Activated CD4-positive, alpha-beta memory T cell treated with anti-CD3 and anti-CD28 coated beads, Interleukin-2, amount 10 ng/mL, durations not matched to agents 7 days and 5 days (primary cell): ENCODE results near the gene GRPEL1. TPM values are rescaled to one million over a fixed set of nuclear protein-coding genes. Genes with fewer than 3 reads are reported as not detected.

Experiments
- CTCF ChIA-PET: fragments of 350-600 bp; sonication (Branson Sonifier 250); formaldehyde crosslinking; loops from one replicate; lab custom pipeline; 2021; ENCODE audit warnings: antibody characterized with exemption, inconsistent platforms; lab: Charles Lee
- POLR2A ChIA-PET: fragments of 350-600 bp; sonication (Branson Sonifier 250); formaldehyde crosslinking; loops from one replicate; lab custom pipeline; 2021; ENCODE audit warnings: antibody characterized with exemption; lab: Charles Lee
- DNase-seq: peaks from one replicate; pipeline ENCODE4 v3.0.0-alpha.2; 2020
- H3K27ac Mint-ChIP-seq: one replicate; pipeline ENCODE4 v1.8.0; 2021; ENCODE audit warnings: mild to moderate bottlenecking, mixed read lengths
- H3K27me3 Mint-ChIP-seq: one replicate; pipeline ENCODE4 v1.8.0; 2021; ENCODE audit warnings: mixed read lengths
- H3K36me3 Mint-ChIP-seq: one replicate; pipeline ENCODE4 v1.8.0; 2021; ENCODE audit warnings: low read depth, mixed read lengths
- H3K4me1 Mint-ChIP-seq: one replicate; pipeline ENCODE4 v1.8.0; 2021; ENCODE audit warnings: mixed read lengths
- H3K4me3 Mint-ChIP-seq: one replicate; pipeline ENCODE4 v1.8.0; 2021; ENCODE audit warnings: mild to moderate bottlenecking, mixed read lengths
- H3K9me3 Mint-ChIP-seq: one replicate; pipeline ENCODE4 v1.8.0; 2021; ENCODE audit warnings: mixed read lengths
- total RNA-seq, 2 experiments: library from RNA; stranded (reverse); gene quantifications; one replicate each; pipeline ENCODE4 v1.2.3, GENCODE V29; 2021

Gene GRPEL1
- total RNA-seq, 2 experiments from 2014 or later, result 39.8 to 40.0 TPM

DNA sequence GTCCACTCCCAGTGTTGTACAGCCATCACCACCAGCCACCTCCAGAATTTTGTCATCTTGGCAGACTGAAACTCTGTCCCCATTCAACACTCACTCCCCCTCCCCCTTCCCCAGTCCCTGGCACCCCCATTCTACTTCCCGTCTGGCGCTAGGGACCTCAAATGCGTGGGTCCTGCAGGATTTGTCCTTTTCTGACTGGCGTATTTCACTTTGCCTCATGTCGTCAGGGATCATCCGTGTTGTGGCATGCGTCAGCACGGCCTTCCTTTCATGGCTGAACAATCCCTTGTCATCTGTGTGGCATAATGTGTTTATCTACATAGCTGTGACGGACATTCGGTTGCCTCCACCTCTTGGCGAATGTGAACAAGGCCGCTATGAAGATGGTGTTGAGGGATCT, 19.2 kb downstream of the GRPEL1 start:
- ChIA-PET POLR2A (interaction anchor here (11.9 kb wide), 1 partner anchor 19 kb away, joined by 187 read pairs; the partner anchor contains the start of gene GRPEL1), CTCF (no interaction called here)
- no peaks in the 10 kb centered on the region for H3K9me3 Mint-ChIP-seq
- H3K4me3 Mint-ChIP-seq, result no peak overlapping the region
- H3K4me1 Mint-ChIP-seq, result peaks cover 56% of the 10 kb centered on the region
- no peaks in the 10 kb centered on the region for H3K27me3 Mint-ChIP-seq
- DNase-seq, result no peak
- no peak overlapping the region for H3K27ac Mint-ChIP-seq
- peaks cover 24% of the 10 kb centered on the region for H3K36me3 Mint-ChIP-seq

DNA sequence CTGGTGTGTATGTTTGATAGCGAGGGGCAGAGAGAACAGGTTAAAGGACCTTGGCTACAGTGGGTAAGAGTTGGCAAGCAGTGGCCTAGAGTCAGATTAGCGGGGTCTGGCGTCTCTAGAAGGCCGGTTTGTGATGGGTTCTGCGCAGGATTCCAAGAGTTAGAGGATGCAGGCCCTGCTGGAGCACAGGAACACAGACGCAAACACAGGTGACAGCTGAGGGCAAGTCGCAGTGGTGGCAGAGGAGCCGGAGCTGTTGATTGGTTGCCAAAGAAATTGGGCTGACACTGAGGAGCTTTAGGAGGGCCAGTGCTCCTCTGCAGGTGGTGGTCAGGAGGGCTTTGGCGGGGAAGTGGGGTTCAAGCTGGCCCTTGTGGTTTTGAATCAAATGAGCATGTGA, 20.9 kb downstream of the GRPEL1 start:
- no peak overlapping the region for H3K27ac Mint-ChIP-seq
- POLR2A ChIA-PET, result interaction anchor here (1.3 to 11.9 kb wide), 3 partner anchors 11 to 357 kb away, joined by 3 to 187 read pairs (median 3); partner anchors contain the start of gene GRPEL1

DNA sequence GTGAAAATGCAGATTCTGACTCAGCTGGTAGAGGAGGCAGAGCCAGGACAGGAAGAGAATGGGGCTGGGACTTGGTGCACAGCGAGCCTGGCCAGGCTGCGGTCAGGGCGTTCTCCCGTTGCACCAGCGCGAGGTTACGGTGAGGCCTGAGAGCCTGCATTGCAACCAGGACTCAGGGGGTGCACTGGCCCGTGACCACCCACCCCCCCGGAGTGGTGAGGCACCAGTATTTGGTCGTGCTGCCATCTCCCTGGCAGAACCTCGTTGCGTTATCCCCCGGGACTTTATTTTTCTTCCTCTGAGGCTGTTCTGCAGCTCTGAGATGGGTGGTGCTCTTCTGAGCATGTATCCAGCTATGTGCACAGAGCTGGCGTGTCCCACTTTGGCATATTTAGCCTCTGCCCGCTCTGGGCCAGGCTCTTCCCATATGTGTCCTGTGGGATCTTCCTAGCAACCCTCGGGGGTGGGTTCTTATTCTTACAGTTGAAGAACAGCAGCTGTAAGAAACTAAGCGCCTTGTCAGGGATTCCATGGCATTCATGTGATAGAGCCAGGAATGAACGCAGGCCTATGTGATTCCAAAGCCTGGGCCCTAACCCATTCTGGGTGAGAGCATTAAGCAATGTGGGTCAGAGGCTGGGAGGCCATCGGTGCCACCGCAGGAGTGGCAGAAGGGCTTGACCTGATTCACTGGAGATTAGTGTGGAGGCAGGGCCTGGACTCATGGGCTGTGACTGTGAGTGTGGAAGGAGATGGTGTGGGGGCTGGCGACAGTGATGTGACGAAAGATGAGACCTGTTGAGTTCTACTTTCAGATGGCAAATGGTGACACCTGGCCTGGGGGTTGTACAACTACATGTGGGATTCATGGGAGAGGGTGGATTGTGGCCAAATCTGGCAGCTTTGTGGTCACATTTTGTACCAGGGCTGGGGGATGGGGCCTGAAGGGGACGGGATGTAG, 21.6 kb downstream of the GRPEL1 start:
- Mint-ChIP-seq H3K9me3 (no peaks in the 10 kb centered on the region), H3K27me3 (peaks cover 10% of the 10 kb centered on the region), H3K36me3 (peaks cover 26% of the 10 kb centered on the region), H3K4me3 (no peak overlapping the region), H3K4me1 (peaks cover 57% of the 10 kb centered on the region), H3K27ac (peak overlapping the region; percentile 19)
- POLR2A ChIA-PET, result interaction anchor here (1.1 to 11.9 kb wide), 4 partner anchors 13 to 405 kb away, joined by 3 to 187 read pairs (median 4); partner anchors contain the start of genes GRPEL1 and MRFAP1
- CTCF ChIA-PET, result interaction anchor here (1.3 to 7.0 kb wide), 3 partner anchors 23 to 72 kb away, joined by 3 to 127 read pairs (median 4); partner anchors contain the start of gene GRPEL1
- no peak for DNase-seq

More for the DNA sequence above, 20.9 kb downstream of the GRPEL1 start:
- no peak for DNase-seq
- CTCF ChIA-PET, result interaction anchor here (1.1 kb wide), 1 partner anchor 20 kb away, joined by 5 read pairs; no protein-coding TSS in a partner anchor
- no peak overlapping the region for H3K4me3 Mint-ChIP-seq
- peaks cover 4% of the 10 kb centered on the region for H3K27me3 Mint-ChIP-seq
- H3K4me1 Mint-ChIP-seq, result peaks cover 51% of the 10 kb centered on the region
- H3K9me3 Mint-ChIP-seq, result no peaks in the 10 kb centered on the region
- peaks cover 26% of the 10 kb centered on the region for H3K36me3 Mint-ChIP-seq

DNA sequence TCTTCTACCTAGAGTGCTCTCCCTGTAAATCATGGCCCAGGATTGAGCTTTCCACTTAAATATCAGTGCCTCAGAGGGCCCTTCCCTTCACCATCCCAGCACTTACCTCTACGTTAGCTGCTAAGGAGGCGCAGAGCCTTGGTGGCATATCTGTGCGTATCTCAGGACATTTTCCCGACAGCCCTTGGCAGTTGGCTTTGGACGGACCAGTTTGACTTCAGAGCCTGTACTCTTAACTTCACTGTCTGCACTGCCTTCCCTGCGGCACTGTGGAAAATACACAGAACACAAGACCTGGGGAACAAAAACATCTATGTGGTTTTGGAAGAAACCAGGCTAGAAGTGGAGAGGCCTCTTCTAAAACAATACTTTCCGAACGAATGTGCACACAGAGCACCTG, 22.3 kb downstream of the GRPEL1 start:
- CTCF ChIA-PET, result interaction anchor here (0.7 to 7.0 kb wide), 5 partner anchors 13 to 71 kb away, joined by 3 to 127 read pairs (median 4); partner anchors contain the start of gene GRPEL1
- Mint-ChIP-seq H3K4me1 (peaks cover 57% of the 10 kb centered on the region), H3K27ac (peak overlapping the region; percentile 19), H3K4me3 (peak overlapping the region; percentile 31), H3K27me3 (peaks cover 10% of the 10 kb centered on the region), H3K36me3 (peaks cover 26% of the 10 kb centered on the region), H3K9me3 (no peaks in the 10 kb centered on the region)
- no peak for DNase-seq
- POLR2A ChIA-PET, result interaction anchor here (0.6 to 11.9 kb wide), 8 partner anchors 9 to 405 kb away, joined by 3 to 187 read pairs (median 8); partner anchors contain the start of genes GRPEL1 and MRFAP1

DNA sequence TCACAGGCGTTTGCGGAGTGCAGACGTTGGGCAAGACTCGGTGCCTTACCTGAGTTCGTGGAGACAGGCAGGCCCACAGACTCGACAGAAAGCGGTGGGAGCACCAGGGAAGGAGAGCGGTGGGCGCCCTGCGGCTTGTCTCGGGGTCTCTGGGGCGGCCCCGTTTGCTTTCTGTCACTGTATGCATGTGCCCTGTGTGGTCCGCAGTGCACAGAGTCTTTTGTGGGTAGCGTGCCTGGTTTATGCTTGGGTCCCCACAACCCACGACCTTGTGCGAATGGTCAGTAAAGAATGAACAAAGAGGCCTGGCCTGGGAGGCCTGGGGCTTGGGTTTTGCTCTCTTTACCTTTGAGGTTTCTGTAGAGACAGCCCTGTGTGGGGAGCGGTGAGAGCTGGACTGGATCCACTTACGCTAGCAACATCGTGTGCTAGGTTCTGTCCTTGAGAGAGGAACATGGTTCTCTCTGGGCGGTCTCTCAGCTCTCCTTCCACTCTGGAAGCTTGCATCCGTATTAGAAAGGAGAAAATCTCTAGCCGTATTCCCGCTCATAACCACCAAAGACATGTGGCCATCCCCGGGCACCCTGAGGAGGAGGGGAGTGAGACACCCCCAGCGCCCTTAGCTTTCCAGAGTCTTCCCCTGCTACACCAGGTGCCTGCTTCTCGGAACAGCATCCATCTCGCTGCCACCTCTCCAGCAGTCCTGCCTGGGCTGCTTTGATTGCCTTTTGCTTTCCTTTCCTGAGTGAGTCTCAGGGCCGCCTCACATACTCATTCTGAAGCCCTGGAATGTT, 23.5 kb downstream of the GRPEL1 start:
- DNase-seq, result no peak
- H3K27me3 Mint-ChIP-seq, result peaks cover 10% of the 10 kb centered on the region
- peaks cover 26% of the 10 kb centered on the region for H3K36me3 Mint-ChIP-seq
- H3K9me3 Mint-ChIP-seq, result no peaks in the 10 kb centered on the region
- H3K4me3 Mint-ChIP-seq, result peak overlapping the region; percentile 90
- peak overlapping the region; percentile 77 for H3K27ac Mint-ChIP-seq
- CTCF ChIA-PET, result interaction anchor here (0.8 to 7.0 kb wide), 13 partner anchors 9 to 326 kb away, joined by 3 to 127 read pairs (median 5); partner anchors contain the start of genes GRPEL1 and TBC1D14
- H3K4me1 Mint-ChIP-seq, result peaks cover 55% of the 10 kb centered on the region
- POLR2A ChIA-PET, result interaction anchor here (0.6 to 11.9 kb wide), 18 partner anchors 10 to 404 kb away, joined by 3 to 187 read pairs (median 7); partner anchors contain the start of genes GRPEL1, MRFAP1 and TBC1D14

DNA sequence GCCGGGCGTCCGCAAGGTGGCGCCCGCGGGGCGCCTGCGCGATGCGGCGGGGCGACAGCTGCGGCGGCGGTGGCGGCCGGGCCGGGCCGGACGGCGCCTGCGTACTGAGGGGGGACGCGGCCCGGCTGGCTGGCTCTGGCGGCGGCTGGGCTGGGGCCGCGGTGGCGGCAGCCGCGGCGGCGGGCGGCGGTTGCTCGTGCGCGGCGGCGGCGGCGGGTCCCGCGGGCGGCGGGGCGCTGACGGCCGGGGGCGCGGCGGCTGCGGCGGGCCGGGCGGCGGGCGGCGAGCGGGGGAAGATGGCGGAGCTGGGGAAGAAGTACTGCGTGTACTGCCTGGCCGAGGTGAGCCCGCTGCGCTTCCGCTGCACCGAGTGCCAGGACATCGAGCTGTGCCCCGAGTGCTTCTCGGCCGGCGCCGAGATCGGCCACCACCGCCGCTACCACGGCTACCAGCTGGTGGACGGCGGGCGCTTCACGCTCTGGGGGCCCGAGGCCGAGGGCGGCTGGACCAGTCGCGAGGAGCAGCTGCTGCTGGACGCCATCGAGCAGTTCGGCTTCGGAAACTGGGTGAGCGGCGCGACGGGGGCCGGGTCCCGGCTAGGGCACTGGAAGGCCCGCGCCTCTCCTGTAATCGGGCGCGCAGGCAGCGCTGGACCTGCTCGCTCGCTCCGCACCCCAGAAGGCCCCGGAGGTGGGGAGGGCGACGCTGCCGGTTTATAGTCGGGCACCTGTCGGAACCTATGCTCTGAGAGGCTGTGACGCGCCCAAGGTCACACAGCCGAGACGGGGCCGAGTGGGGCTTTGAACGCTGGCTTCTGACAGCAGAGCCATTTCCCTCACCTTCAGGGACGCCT, 24.4 kb downstream of the GRPEL1 start, which contains the start of gene TADA2B:
Gene TADA2B (plus strand): TSS at position 89 of the 853 bp plus-strand sequence. CDS start 208 bp downstream, at position 297.
- CTCF ChIA-PET, result interaction anchor here (0.6 to 7.0 kb wide), 28 partner anchors 9 to 326 kb away, joined by 3 to 127 read pairs (median 5); partner anchors contain the start of genes GRPEL1 and TBC1D14
- Mint-ChIP-seq H3K4me3 (peak within 1 kb of the TSS; percentile 94), H3K36me3 (peaks cover 22% of the 10 kb centered on the region), H3K9me3 (no peaks in the 10 kb centered on the region), H3K27me3 (peaks cover 10% of the 10 kb centered on the region), H3K4me1 (peaks cover 50% of the 10 kb centered on the region), H3K27ac (peak within 1 kb of the TSS; percentile 78)
- DNase-seq, result peak; percentile 61
- POLR2A ChIA-PET, result interaction anchor here (0.6 to 11.9 kb wide), 20 partner anchors 11 to 403 kb away, joined by 3 to 187 read pairs (median 6); partner anchors contain the start of genes GRPEL1, MRFAP1 and TBC1D14

DNA sequence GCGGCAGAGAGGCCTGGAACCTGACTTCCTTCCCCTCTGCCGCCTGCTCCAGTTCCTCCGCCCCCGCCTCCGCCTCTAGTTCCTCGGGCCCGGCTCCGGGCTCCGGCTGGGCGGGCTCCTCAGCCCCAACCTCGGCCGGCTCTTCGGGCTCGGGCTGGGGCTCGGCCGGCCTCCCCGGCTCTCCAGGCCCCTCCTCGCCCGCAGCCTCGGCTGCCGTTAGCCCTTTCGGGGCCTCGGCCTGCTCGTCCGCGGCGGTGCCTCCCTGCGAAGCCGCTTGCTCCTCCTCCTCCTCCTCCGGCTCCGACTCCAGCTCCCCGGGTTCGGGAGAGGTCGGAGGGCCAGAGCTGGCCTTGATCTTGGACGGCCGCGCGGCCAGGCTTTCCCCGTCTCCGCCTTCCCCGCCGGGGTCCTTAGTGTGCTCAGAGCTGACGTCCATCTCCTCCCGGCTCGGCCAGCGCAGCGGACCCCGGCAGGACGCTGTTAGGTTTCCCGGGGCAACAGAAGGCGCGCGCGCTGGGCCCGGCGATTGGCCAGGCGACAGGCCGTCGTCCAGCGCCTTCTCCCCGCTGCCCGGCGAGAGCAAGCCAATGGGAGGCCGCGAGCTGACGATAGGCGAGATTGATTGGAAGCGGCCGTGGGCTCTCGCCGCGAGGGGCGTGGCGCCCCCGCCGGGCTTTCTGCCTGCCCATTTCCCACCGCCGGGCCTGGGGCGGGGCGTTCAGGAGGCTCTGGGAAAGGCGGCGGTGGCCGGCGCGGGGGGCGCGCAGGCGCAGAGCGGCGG, 25.2 kb downstream of the GRPEL1 start:
- peaks cover 10% of the 10 kb centered on the region for H3K27me3 Mint-ChIP-seq

DNA sequence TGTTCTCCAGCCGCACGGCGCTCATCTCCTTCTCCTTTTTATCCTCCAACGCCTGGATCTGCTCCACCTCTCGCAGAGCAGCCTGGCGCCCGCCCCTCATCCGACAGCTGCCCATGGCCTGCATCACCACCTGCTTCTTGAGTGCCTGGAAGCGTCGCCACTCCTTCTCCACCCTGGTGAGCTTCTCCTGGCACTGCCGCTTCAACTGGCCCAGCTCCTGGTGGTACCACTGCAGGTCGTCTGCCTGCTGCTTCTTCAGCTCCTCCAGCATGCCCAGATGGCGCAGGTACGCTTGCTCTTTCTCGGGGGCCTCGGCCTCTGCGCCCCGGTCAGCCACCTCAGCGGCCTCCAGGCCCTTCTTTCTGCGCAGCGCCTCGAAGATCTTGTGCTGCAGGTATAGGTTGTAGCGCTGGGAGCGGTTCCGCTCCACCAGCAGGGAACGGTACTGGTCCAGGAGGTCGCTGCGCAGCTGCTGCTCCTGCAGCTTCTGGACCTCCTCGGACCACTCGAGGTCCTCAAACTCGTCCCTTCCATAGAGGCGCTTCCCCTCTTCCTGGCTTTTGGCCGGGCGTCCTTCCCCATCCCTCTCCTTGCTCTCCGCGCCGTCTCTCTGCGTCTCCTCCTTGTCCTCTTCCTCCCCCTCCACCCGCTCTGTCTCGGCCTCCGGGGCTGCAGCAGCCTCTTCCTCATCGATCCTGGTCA, 25.9 kb downstream of the GRPEL1 start:
- peak overlapping the region; percentile 35 for H3K27ac Mint-ChIP-seq
- peaks cover 10% of the 10 kb centered on the region for H3K27me3 Mint-ChIP-seq
- DNase-seq, result no peak
- H3K4me3 Mint-ChIP-seq, result peak overlapping the region; percentile 72
- ChIA-PET POLR2A (interaction anchor here (0.7 to 11.9 kb wide), 12 partner anchors 17 to 401 kb away, joined by 3 to 187 read pairs (median 8); partner anchors contain the start of genes GRPEL1, MRFAP1 and TBC1D14), CTCF (interaction anchor here (0.7 to 7.0 kb wide), 20 partner anchors 13 to 324 kb away, joined by 3 to 127 read pairs (median 6); partner anchors contain the start of genes GRPEL1 and TBC1D14)
- peaks cover 43% of the 10 kb centered on the region for H3K4me1 Mint-ChIP-seq
- peaks cover 19% of the 10 kb centered on the region for H3K36me3 Mint-ChIP-seq
- no peaks in the 10 kb centered on the region for H3K9me3 Mint-ChIP-seq

More for the DNA sequence above, 25.2 kb downstream of the GRPEL1 start:
- POLR2A ChIA-PET, result interaction anchor here (0.8 to 11.9 kb wide), 16 partner anchors 11 to 402 kb away, joined by 3 to 187 read pairs (median 8); partner anchors contain the start of genes GRPEL1, MRFAP1 and TBC1D14
- Mint-ChIP-seq H3K4me3 (peak overlapping the region; percentile 94), H3K4me1 (peaks cover 50% of the 10 kb centered on the region), H3K9me3 (no peaks in the 10 kb centered on the region), H3K27ac (peak overlapping the region; percentile 78), H3K36me3 (peaks cover 22% of the 10 kb centered on the region)
- CTCF ChIA-PET, result interaction anchor here (0.6 to 7.0 kb wide), 31 partner anchors 8 to 325 kb away, joined by 3 to 127 read pairs (median 4); partner anchors contain the start of genes GRPEL1 and TBC1D14
- DNase-seq, result peak; percentile 96

DNA sequence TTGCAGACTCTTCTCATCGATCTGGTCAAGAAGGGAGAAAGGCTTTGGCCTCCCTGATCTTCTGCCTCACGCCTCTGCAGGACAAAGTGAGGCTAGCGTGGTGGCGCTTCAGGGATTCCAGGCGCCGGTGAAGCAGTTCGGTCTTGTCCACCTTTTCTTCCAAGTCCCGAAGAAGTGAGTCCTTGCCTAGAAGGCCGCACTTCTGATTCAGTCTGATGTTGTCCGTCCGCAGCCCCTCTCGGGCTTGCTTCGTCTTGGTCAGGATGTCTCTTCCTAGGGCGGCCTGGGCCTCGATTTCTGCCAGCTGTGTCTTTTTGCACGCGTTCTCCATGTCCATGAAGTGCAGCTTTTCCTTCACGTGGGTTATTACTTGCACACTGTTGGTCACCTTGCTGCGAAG, 26.6 kb downstream of the GRPEL1 start:
- Mint-ChIP-seq H3K4me1 (peaks cover 36% of the 10 kb centered on the region), H3K36me3 (peaks cover 13% of the 10 kb centered on the region), H3K9me3 (no peaks in the 10 kb centered on the region), H3K27me3 (peaks cover 10% of the 10 kb centered on the region), H3K4me3 (peak overlapping the region; percentile 2), H3K27ac (no peak overlapping the region)
- no peak for DNase-seq
- CTCF ChIA-PET, result interaction anchor here (1.1 to 7.0 kb wide), 6 partner anchors 12 to 321 kb away, joined by 3 to 127 read pairs (median 4); partner anchors contain the start of gene GRPEL1
- POLR2A ChIA-PET, result interaction anchor here (0.7 to 11.9 kb wide), 6 partner anchors 17 to 257 kb away, joined by 3 to 187 read pairs (median 4); partner anchors contain the start of gene GRPEL1
